T-helper 17 cell (primary cell): ENCODE data around the gene DMAP1. TPM values are rescaled to one million over a fixed set of nuclear protein-coding genes. Genes with fewer than 3 reads are reported as not detected.
"Not testable (repeated sequence)": the region's sequence is repeated elsewhere in the genome, so short reads cannot be mapped to it uniquely, and the experiment has no call there.

Experiments
- ATAC-seq: fragments of 150-1000 bp; cut with Tn5 transposase; 2 replicates; pipeline ENCODE4 v1.10.0; 2021; ENCODE audit warnings: mild to moderate bottlenecking, moderate library complexity
- DNase-seq, 3 donors: peaks; one replicate each; pipeline versions ENCODE4 v3.0.0 to v3.0.0-alpha.2; 2020 to 2021
- H3K9me3 ChIP-seq: one replicate; pipeline ENCODE4 v1.7.0; 2013; ENCODE audit warnings: low read length, mild to moderate bottlenecking; ENCODE audit not compliant: control insufficient read depth, poor library complexity, severe bottlenecking
- H3K27ac Mint-ChIP-seq: one replicate; pipeline ENCODE4 v1.8.0; 2022; ENCODE audit warnings: mild to moderate bottlenecking, moderate library complexity, mixed read lengths
- H3K27me3 Mint-ChIP-seq: one replicate; pipeline ENCODE4 v1.8.0; 2022; ENCODE audit warnings: mixed read lengths
- H3K36me3 Mint-ChIP-seq: one replicate; pipeline ENCODE4 v1.8.0; 2022; ENCODE audit warnings: low read depth, mixed read lengths
- H3K4me1 Mint-ChIP-seq: one replicate; pipeline ENCODE4 v1.8.0; 2022; ENCODE audit warnings: mild to moderate bottlenecking, mixed read lengths
- H3K4me3 Mint-ChIP-seq: one replicate; pipeline ENCODE4 v1.8.0; 2022; ENCODE audit warnings: mild to moderate bottlenecking, moderate library complexity, mixed read lengths
- total RNA-seq, 4 donors: library from RNA in 2 of 4; stranded (reverse) in 2 of 4; gene quantifications; one replicate each; pipeline ENCODE4 v1.2.3 and lab custom pipeline; 2022 to 2026

DMAP1 gene, protein sequence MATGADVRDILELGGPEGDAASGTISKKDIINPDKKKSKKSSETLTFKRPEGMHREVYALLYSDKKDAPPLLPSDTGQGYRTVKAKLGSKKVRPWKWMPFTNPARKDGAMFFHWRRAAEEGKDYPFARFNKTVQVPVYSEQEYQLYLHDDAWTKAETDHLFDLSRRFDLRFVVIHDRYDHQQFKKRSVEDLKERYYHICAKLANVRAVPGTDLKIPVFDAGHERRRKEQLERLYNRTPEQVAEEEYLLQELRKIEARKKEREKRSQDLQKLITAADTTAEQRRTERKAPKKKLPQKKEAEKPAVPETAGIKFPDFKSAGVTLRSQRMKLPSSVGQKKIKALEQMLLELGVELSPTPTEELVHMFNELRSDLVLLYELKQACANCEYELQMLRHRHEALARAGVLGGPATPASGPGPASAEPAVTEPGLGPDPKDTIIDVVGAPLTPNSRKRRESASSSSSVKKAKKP
- 10 to 100 TPM; 52.9 to 59.1 TPM for total RNA-seq
- 56.8 to 63.2 reads per million in 2 donors for total RNA-seq (lab: John Stamatoyannopoulos, UW)

DNA sequence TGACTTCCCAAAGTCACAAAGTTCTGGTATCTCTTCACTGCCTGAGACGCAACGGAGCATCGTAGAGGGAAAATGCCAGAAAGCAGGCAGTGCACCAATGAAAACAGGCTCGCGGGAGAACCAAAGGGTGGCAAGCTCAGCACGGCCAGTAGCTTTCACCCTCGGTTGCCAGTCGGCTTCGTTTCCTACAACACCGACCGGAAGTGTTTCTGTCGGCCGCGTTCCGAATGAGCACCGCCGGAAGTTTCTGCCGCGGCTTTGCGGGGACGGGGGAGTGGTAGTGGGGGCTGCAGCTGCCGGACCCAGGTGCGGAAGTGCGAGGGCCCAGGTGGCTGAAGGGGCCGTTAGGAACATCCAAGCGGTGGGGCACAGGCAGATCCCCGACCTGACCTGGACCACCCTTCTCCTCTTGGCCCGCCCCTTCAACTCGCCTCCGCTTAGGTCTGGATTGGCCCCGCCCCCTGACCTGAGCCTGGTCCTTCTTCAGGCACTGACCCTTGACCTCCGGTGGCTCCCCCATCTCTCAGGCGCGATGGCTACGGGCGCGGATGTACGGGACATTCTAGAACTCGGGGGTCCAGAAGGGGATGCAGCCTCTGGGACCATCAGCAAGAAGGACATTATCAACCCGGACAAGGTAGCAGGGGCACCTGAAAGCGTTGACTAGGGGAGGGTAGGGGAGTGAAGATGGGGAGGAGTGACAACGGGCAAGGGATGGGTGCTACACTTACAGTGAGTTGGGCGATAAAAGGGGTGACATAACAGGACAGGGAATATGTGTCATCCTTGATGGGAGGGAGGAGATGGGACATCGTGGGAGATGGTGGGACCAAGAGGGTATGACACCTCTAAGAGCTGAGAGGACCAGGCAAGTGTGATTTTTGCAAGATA, at the start of gene DMAP1:
TSS of gene DMAP1 (plus strand) at position 250 of the 891 bp plus-strand sequence. CDS start at position 533, 283 bp downstream.
- H3K9me3 ChIP-seq, result no peaks in the 10 kb centered on the region
- Mint-ChIP-seq H3K27me3 (no peaks in the 10 kb centered on the region), H3K4me3 (peak within 1 kb of the TSS; percentile 94), H3K36me3 (peaks cover 6% of the 10 kb centered on the region), H3K4me1 (peaks cover 30% of the 10 kb centered on the region), H3K27ac (peak within 1 kb of the TSS; percentile 94)
- peak; percentile 85 for ATAC-seq
- DNase-seq, result peak; percentile 63 to 83 (median 74)

DNA sequence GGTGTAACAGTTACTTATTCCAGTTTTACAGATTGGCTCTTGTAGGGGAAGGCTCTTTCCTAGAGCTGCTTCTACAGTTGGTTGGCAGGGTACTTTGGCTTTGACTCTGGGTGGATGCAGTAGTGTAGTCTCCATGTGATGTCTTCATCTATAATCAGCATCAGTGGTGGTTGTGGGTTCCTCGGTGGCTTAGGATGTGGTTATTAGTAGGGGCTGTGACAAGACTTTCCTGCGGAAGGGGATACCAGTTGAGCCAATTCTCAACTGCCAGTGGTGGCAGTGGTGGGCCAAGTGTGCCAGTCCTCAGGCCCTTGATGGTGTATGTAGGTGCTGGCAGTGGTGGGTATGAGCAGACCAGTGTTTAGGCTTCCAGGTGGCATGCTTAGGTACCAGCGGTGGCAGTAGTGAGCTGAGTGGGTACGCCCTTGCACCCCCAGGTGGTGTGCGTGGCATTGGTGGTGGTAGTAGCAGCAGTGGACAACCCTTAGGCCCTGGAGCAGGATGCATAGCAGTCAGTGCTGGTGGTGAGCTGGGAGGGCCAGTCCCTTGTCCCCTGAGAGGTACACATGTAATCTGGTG, 44.7 kb upstream of the DMAP1 start:
- ATAC-seq (no peak), DNase-seq (no peak)
- no peak overlapping the region for H3K4me3 Mint-ChIP-seq
- H3K27me3 Mint-ChIP-seq, result peaks cover 15% of the 10 kb centered on the region
- H3K27ac Mint-ChIP-seq, result no peak overlapping the region
- no peaks in the 10 kb centered on the region for H3K4me1 Mint-ChIP-seq
- H3K9me3 ChIP-seq, result no peaks in the 10 kb centered on the region
- H3K36me3 Mint-ChIP-seq, result peaks cover 2% of the 10 kb centered on the region

DNA sequence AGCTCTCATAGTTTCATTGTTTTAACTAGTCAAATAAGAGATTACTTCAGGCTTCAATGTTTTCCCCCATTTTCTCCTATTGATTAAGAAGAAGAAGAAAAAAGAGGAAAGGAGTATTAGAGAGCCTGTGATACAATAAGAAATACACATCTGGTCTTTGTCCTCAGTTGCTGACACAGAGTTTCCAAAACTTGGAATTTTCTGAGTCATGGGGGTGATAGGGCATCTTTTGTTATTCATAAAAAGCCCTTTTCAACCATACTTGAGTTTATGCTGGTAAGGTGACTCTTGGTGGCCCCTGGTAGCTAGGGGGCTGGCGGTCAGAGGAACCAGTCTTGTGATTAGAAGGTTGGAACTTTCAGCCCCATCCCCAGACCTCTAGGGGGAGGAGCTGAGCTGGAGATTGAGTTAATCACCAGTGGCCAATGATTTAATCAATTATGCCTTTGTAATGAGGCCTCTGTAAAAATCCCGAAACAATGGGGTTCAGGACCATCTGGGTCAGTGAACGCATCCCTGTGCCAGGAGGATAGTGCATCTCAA, 42.9 kb upstream of the DMAP1 start:
- no peak overlapping the region for H3K27ac Mint-ChIP-seq
- DNase-seq, result no peak
- H3K36me3 Mint-ChIP-seq, result peaks cover 4% of the 10 kb centered on the region
- H3K4me3 Mint-ChIP-seq, result no peak overlapping the region
- ATAC-seq, result no peak
- H3K9me3 ChIP-seq, result no peaks in the 10 kb centered on the region
- no peaks in the 10 kb centered on the region for H3K4me1 Mint-ChIP-seq
- peaks cover 20% of the 10 kb centered on the region for H3K27me3 Mint-ChIP-seq

DNA sequence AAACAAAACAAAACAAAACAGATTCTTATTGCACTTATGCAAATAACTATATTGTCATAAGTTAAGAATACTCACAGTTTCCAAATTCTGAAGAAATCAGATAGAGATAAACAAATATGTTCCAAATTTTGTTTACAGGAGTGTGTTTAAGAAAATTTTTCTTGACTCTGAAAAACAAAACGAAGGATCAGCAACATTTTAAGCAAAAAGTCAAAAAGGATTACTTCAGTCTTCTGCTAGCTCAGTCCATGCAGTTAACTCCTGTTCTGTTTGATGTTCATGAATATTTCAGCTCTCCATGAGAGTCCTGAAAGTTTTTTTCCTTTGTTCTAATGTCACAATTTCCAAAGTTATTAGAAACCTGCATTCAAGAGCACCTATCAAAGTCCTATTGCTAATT, 38.6 kb upstream of the DMAP1 start:
- Mint-ChIP-seq H3K36me3 (peaks cover 2% of the 10 kb centered on the region), H3K4me1 (no peaks in the 10 kb centered on the region), H3K27ac (no peak overlapping the region), H3K27me3 (peaks cover 19% of the 10 kb centered on the region), H3K4me3 (no peak overlapping the region)
- ATAC-seq (no peak), DNase-seq (no peak)
- H3K9me3 ChIP-seq, result no peaks in the 10 kb centered on the region

DNA sequence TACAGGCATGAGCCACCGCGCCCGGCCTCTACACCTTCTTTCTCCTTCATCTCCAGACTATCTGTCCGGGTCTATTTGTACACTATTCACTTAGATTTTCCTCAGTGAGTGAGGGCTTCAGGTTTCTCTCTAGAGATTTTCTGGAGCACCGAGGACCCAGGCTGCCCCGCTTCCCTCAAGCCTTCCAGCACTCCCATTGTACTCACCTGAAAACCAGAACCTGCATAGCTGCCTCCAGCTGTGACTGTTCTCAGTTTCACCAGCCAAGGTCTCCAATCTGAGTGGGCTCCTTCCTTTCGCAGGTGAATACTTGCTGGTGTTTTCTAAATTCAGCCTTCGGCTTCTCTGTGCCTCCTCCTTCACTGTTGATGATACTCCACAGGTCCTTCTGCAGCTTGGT, 12.9 kb upstream of the DMAP1 start:
- ATAC-seq (no peak), DNase-seq (no peak)
- H3K27me3 Mint-ChIP-seq, result peaks cover 12% of the 10 kb centered on the region
- H3K4me3 Mint-ChIP-seq, result no peak overlapping the region
- H3K36me3 Mint-ChIP-seq, result no peaks in the 10 kb centered on the region
- no peaks in the 10 kb centered on the region for H3K9me3 ChIP-seq
- H3K4me1 Mint-ChIP-seq, result no peaks in the 10 kb centered on the region
- H3K27ac Mint-ChIP-seq, result no peak overlapping the region

GRCh38 chr1:44206545-44206944, 6.7 kb upstream of the DMAP1 start:
- H3K4me1 Mint-ChIP-seq, H3K27me3 Mint-ChIP-seq: not testable (repeated sequence)

DNA sequence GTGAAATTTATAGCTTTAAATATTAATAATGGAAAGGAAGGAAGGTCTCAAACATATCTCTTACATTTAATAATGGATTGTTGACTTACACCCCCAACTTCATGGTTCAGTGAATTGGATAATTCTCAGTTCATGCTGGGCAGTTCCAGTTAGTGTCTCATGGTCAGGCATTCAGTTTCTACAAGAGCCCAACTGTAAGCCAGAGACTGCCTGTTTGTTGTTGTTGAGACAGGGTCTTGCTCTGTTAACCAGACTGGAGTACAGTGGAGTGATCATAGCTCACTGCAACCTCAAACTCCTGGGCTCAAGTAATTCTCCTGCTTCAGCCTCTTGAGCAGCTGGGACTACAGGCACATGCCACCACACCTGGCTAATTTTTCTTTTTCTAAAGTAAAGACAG, 5.0 kb upstream of the DMAP1 start:
- Mint-ChIP-seq H3K4me3 (no peak overlapping the region), H3K36me3 (no peaks in the 10 kb centered on the region), H3K4me1 (peaks cover 6% of the 10 kb centered on the region), H3K27me3 (peaks cover 8% of the 10 kb centered on the region), H3K27ac (no peak overlapping the region)
- ATAC-seq, result no peak
- no peaks in the 10 kb centered on the region for H3K9me3 ChIP-seq
- DNase-seq, result no peak

More at GRCh38 chr1:44206545-44206944, 6.7 kb upstream of the DMAP1 start:
- H3K36me3 Mint-ChIP-seq, H3K27ac Mint-ChIP-seq, H3K9me3 ChIP-seq, H3K4me3 Mint-ChIP-seq, DNase-seq, ATAC-seq: not testable (repeated sequence)

GRCh38 chr1:44210595-44210994, 2.7 kb upstream of the DMAP1 start:
- peaks cover 6% of the 10 kb centered on the region for H3K36me3 Mint-ChIP-seq

DNA sequence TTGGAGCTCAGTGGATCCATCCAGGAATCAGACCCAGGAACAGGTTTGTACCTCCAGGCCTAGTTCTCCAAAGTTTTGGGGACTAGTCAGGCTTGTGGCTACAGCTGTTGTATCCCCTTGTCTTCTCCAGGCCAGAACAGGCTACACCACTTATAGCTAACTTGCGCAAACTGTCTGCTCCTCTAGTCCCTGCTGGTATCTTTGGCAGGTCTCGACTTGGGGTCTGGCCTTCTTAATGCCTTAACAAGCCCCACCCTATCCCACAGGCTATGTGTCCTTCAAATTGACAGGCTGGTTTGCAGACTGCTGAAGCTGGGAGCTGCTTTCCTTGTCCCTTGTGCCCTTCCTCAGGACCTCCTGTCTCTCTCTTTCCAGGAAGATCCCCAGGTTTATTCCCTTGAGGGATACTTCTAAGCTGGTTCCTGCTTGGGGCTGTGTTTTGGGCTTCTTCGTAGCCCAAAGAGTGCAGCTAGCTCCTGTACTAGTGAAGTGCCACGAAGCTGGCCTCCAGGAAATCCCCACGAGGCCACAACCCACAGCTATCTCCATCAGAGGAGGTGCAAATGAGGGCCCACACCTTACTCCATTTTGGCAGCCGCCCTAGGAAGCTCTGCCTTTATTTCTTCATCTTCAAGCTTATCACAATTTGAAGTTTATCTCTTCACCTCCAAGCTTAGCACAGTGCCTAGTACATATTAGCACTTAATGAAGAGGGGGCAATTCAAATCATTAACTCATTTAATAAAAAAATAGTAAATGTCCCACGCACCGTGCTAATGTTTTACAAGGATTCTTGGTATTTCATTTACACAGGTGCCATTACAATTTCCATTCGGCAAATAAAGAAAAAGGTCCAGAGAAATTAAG, 683 bp upstream of the DMAP1 start:
- no peaks in the 10 kb centered on the region for H3K9me3 ChIP-seq
- peak overlapping the region; percentile 94 for H3K4me3 Mint-ChIP-seq
- peak overlapping the region; percentile 94 for H3K27ac Mint-ChIP-seq
- H3K36me3 Mint-ChIP-seq, result peaks cover 6% of the 10 kb centered on the region
- DNase-seq (peak in 2 of 3 donors; percentile 30 to 31), ATAC-seq (peak; percentile 73)
- peaks cover 29% of the 10 kb centered on the region for H3K4me1 Mint-ChIP-seq
- no peaks in the 10 kb centered on the region for H3K27me3 Mint-ChIP-seq

More at GRCh38 chr1:44210595-44210994, 2.7 kb upstream of the DMAP1 start:
- H3K9me3 ChIP-seq, result no peaks in the 10 kb centered on the region
- no peak overlapping the region for H3K4me3 Mint-ChIP-seq
- peaks cover 20% of the 10 kb centered on the region for H3K4me1 Mint-ChIP-seq
- H3K27ac Mint-ChIP-seq, result peak overlapping the region; percentile 30
- peaks cover 7% of the 10 kb centered on the region for H3K27me3 Mint-ChIP-seq
- DNase-seq (no peak), ATAC-seq (no peak)

GRCh38 chr1:44217809-44218410, 4.6 kb downstream of the DMAP1 start:
- Mint-ChIP-seq H3K27ac (peak overlapping the region; percentile 51), H3K36me3 (peaks cover 6% of the 10 kb centered on the region), H3K4me3 (no peak overlapping the region), H3K4me1 (peaks cover 25% of the 10 kb centered on the region), H3K27me3 (no peaks in the 10 kb centered on the region)
- ATAC-seq (peak; percentile 55), DNase-seq (peak in 2 of 3 donors; percentile 40 to 70)
- no peaks in the 10 kb centered on the region for H3K9me3 ChIP-seq

DNA sequence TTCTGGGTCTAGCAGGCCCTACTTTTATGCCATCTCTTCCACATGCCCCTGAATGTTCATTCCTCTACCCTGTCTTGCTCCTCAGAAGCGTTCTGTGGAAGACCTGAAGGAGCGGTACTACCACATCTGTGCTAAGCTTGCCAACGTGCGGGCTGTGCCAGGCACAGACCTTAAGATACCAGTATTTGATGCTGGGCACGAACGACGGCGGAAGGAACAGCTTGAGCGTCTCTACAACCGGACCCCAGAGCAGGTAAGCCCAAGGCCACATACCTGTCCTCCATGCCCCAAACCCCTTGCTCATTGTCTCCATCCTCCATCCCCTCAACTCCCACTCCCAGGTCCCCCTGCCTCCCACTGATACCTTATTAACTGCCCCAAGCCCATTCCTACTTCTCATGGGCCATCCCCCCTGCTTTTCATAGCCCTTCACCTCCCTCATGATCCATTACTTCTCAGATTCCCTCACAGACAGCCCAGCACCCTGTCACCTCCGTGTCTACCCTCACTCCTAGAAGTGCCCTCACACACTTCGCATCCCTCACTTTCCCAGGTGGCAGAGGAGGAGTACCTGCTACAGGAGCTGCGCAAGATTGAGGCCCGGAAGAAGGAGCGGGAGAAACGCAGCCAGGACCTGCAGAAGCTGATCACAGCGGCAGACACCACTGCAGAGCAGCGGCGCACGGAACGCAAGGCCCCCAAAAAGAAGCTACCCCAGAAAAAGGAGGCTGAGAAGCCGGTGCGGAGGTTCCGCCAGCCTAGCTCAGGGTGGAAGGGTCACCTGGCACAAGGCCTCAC, 5.4 kb downstream of the DMAP1 start:
- Mint-ChIP-seq H3K4me1 (peaks cover 31% of the 10 kb centered on the region), H3K36me3 (peaks cover 6% of the 10 kb centered on the region), H3K4me3 (peak overlapping the region; percentile 31)

More for the DNA sequence above, 5.4 kb downstream of the DMAP1 start:
- Mint-ChIP-seq H3K27me3 (no peaks in the 10 kb centered on the region), H3K27ac (no peak overlapping the region)
- DNase-seq (no peak), ATAC-seq (no peak)
- no peaks in the 10 kb centered on the region for H3K9me3 ChIP-seq
